ENCODE measurements around the gene C11orf91.

- TF ChIP-seq CTCF (IDR thresholded peaks at IDR 0.05) (no peak), POLR2AphosphoS5 (IDR thresholded peaks at IDR 0.05) (no peak), EP300 (IDR thresholded peaks at IDR 0.05) (no peak)
Observed at GRCh38 chr11:33667819-33668467, 32.7 kb downstream of the C11orf91 start.
